H1 (cell line): ENCODE results near the gene MAN2C1. TPM values are rescaled to one million over a fixed set of nuclear protein-coding genes. Genes with fewer than 3 reads are reported as not detected.

ENCODE experiments used
- EZH2 ChIP-seq: fragments of 200-600 bp; sonication (generic); IDR thresholded peaks from 2 replicates; pipeline ENCODE4 v1.7.1; 2012; ENCODE audit warnings: low read depth, mild to moderate bottlenecking, moderate library complexity, low read length, inconsistent platforms; ENCODE audit not compliant: severe bottlenecking
- HDAC2 ChIP-seq, 2 experiments: fragments of 300-600 bp in 1 of 2; sonication (generic) in 1 of 2; IDR thresholded peaks; 2 replicates each; pipeline ENCODE4 v1.6.1; 2011 to 2012; ENCODE audit warnings: low read depth in 2 of 2, low read length in 2 of 2, mild to moderate bottlenecking in 2 of 2, moderate library complexity in 2 of 2, borderline replicate concordance in 1 of 2, inconsistent platforms in 1 of 2
- SP1 ChIP-seq: IDR thresholded peaks from 2 replicates; pipeline ENCODE4 v1.6.1; 2011; ENCODE audit warnings: low read depth, low read length
- polyA plus RNA-seq, 7 experiments: library from polyadenylated mRNA; depleted of rRNA in 3 of 7; stranded (reverse) in 5 of 7; unstranded in 2 of 7; fragments of >200 nt in 5 of 7; fragments of 200-250 nt in 2 of 7; gene quantifications; 1 replicate in 5 of 7; 2 replicates in 1 of 7; 4 replicates in 1 of 7; pipeline versions ENCODE4 v1.2.1 to v1.2.3, GENCODE V29; 2011 to 2013; ENCODE audit warnings: missing spikeins in 2 of 7, mixed read lengths in 2 of 7
- total RNA-seq: library from RNA; stranded (reverse); fragmentation: NEBNext Ultra II Directional; extraction: Animal tissue kit (Norgen Biotek cat#: 25700); gene quantifications from 2 replicates; pipeline ENCODE4 v1.2.1, GENCODE V29; 2021

The MAN2C1 gene
- total and polyA plus RNA-seq, 2 of the 8 experiments (the other 6 are each of a cell fraction or from before 2014, with no cell fraction given), result 56.3 to 88.9 TPM

DNA sequence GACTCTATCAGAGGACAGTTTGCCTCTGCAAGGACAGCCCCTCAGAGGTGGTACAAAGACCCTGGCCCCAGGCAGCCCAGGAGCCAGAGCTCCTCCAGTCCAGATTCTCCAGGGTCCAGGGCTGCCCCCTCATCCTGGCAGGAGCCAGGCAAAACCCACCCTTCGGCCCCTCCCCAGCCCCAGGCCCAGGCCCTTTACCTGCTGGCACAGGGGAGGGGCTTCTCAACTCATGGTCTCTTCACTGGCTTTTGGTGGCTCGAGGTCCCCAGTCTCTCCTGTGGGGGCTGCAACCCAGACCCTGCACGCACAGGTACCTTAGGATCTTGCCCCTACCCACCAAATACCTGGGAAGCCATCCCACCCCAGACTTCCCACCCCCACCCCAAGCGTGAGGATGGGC, 13.0 kb downstream of the MAN2C1 start (continued):
- no peak for TF ChIP-seq SP1
- no peak for TF ChIP-seq HDAC2 (IDR thresholded peaks at IDR 0.05; ENCODE audit: borderline replicate concordance in 1 of 2, low read depth in 2 of 2, low read length in 2 of 2)
- TF ChIP-seq EZH2, result no peak
